H1 (cell line): ENCODE data around the gene IRF5. TPM values are rescaled to one million over a fixed set of nuclear protein-coding genes. Genes with fewer than 3 reads are reported as not detected.

ENCODE experiments used
- CTCF ChIA-PET: fragments of 300-600 bp; sonication (Branson Sonifier 250); formaldehyde crosslinking; loops from one replicate; lab custom pipeline; 2021; ENCODE audit not compliant: partially characterized antibody; lab: Charles Lee
- POLR2A ChIA-PET: fragments of 300-600 bp; sonication (Branson Sonifier 250); formaldehyde crosslinking; loops from one replicate; lab custom pipeline; 2021; ENCODE audit warnings: inconsistent platforms; ENCODE audit not compliant: partially characterized antibody; lab: Charles Lee
- DNase-seq, 2 experiments: peaks; one replicate each; pipeline versions ENCODE4 v3.0.0 to v3.0.0-alpha.2; 2010 to 2022; ENCODE audit warnings: low spot score in 2 of 2, low read depth in 1 of 2, mixed read lengths in 1 of 2
- FAIRE-seq: peaks from 2 replicates; lab custom pipeline; 2011; peaks lifted over from hg19 to GRCh38; lab: Jason Lieb, UNC
- H2AFZ ChIP-seq: 2 replicates; pipeline ENCODE4 v1.8.1; 2012; ENCODE audit warnings: low read length, inconsistent platforms
- H2AK5ac ChIP-seq: 2 replicates; pipeline ENCODE4 v1.6.1; 2013; ENCODE audit warnings: low read depth, low read length
- H2BK120ac ChIP-seq: replicated peaks from 2 replicates; pipeline ENCODE3; 2013; ENCODE audit warnings: low read depth, low read length, inconsistent platforms
- H2BK12ac ChIP-seq: 2 replicates; pipeline ENCODE4 v1.6.1; 2013; ENCODE audit warnings: low read depth, low read length
- H2BK15ac ChIP-seq: 2 replicates; pipeline ENCODE4 v1.6.1; 2013; ENCODE audit warnings: low read length
- H2BK20ac ChIP-seq: 2 replicates; pipeline ENCODE4 v1.6.1; 2013; ENCODE audit warnings: low read length
- H2BK5ac ChIP-seq: 2 replicates; pipeline ENCODE4 v1.6.1; 2013; ENCODE audit warnings: low read depth, low read length
- H3K14ac ChIP-seq: 2 replicates; pipeline ENCODE4 v1.6.1; 2013; ENCODE audit warnings: inconsistent platforms; ENCODE audit not compliant: insufficient read length
- H3K18ac ChIP-seq: 2 replicates; pipeline ENCODE4 v1.6.1; 2013; ENCODE audit warnings: low read length; ENCODE audit errors: extremely low read depth
- H3K23ac ChIP-seq: 2 replicates; pipeline ENCODE4 v1.6.1; 2013; ENCODE audit warnings: inconsistent platforms; ENCODE audit not compliant: insufficient read length
- H3K23me2 ChIP-seq: 2 replicates; pipeline ENCODE4 v1.6.1; 2013; ENCODE audit warnings: low read depth, low read length
- H3K27ac ChIP-seq: 2 replicates; pipeline ENCODE4 v1.6.1; 2011; ENCODE audit warnings: low read depth, low read length, inconsistent platforms
- H3K27me3 ChIP-seq, 4 experiments: replicated peaks in 1 of 4; 1 replicate in 1 of 4; 2 replicates in 3 of 4; pipeline versions ENCODE4 v1.6.1 to v1.8.1; 2011 to 2013; ENCODE audit warnings: low read length in 3 of 4, mild to moderate bottlenecking in 3 of 4, inconsistent platforms in 2 of 4, mixed read lengths in 2 of 4, moderate library complexity in 1 of 4; ENCODE audit not compliant: control insufficient read depth in 3 of 4, insufficient read depth in 3 of 4; ENCODE audit errors: extremely low read depth in 1 of 4
- H3K36me3 ChIP-seq, 4 experiments: 2 replicates each; pipeline versions ENCODE4 v1.6.1 to v1.8.1; 2011 to 2013; ENCODE audit warnings: mild to moderate bottlenecking in 4 of 4, low read length in 3 of 4, moderate library complexity in 2 of 4, control low read depth in 1 of 4, inconsistent platforms in 1 of 4; ENCODE audit not compliant: insufficient read depth in 4 of 4, control insufficient read depth in 2 of 4
- H3K4ac ChIP-seq: replicated peaks from 2 replicates; pipeline ENCODE3; 2013; ENCODE audit warnings: low read length, low read depth, mixed read lengths, inconsistent platforms; ENCODE audit not compliant: insufficient read length
- H3K4me1 ChIP-seq, 4 experiments: replicated peaks in 1 of 4; 1 replicate in 1 of 4; 2 replicates in 3 of 4; pipeline versions ENCODE4 v1.6.1 to v1.8.1; 2011 to 2013; ENCODE audit warnings: low read length in 3 of 4, inconsistent platforms in 2 of 4, mixed read lengths in 1 of 4; ENCODE audit not compliant: insufficient read depth in 4 of 4, control insufficient read depth in 3 of 4
- H3K4me2 ChIP-seq, 2 experiments: 2 replicates each; pipeline versions ENCODE4 v1.6.1 to v1.8.1; 2011 to 2013; ENCODE audit warnings: low read depth in 2 of 2, low read length in 2 of 2, control low read depth in 1 of 2, inconsistent platforms in 1 of 2, mild to moderate bottlenecking in 1 of 2; ENCODE audit not compliant: insufficient read depth in 1 of 2
- H3K4me3 ChIP-seq, 4 experiments: fragments of 200-600, 300-600 bp in 1 of 4; sonication (generic), shearing (Covaris generic), sonication (Bioruptor Twin) in 1 of 4; 2 replicates each; pipeline versions ENCODE4 v1.5.1 to v1.8.1; 2011 to 2016; ENCODE audit warnings: low read length in 4 of 4, low read depth in 3 of 4, control low read depth in 2 of 4, inconsistent platforms in 2 of 4, mild to moderate bottlenecking in 2 of 4, mixed read lengths in 1 of 4, moderate library complexity in 1 of 4; ENCODE audit not compliant: insufficient read depth in 2 of 4; ENCODE audit errors: extremely low read depth in 1 of 4
- H3K56ac ChIP-seq: replicated peaks from 2 replicates; pipeline ENCODE3; 2013; ENCODE audit warnings: low read depth, mild to moderate bottlenecking, mixed read lengths, low read length, inconsistent platforms; ENCODE audit not compliant: insufficient read length
- H3K79me1 ChIP-seq: 2 replicates; pipeline ENCODE4 v1.6.1; 2013; ENCODE audit warnings: low read depth, low read length, control low read depth
- H3K79me2 ChIP-seq, 2 experiments: 2 replicates each; pipeline versions ENCODE4 v1.6.1 to v1.8.1; 2012 to 2013; ENCODE audit warnings: low read length in 2 of 2, mild to moderate bottlenecking in 2 of 2, inconsistent platforms in 1 of 2; ENCODE audit not compliant: insufficient read depth in 2 of 2, control insufficient read depth in 1 of 2
- H3K9ac ChIP-seq, 4 experiments: replicated peaks in 1 of 4; 1 replicate in 1 of 4; 2 replicates in 3 of 4; pipeline versions ENCODE4 v1.6.1 to v1.8.1; 2011 to 2013; ENCODE audit warnings: low read depth in 3 of 4, low read length in 3 of 4, control low read depth in 2 of 4, mild to moderate bottlenecking in 2 of 4, moderate library complexity in 2 of 4, inconsistent platforms in 1 of 4; ENCODE audit errors: extremely low read depth in 1 of 4
- H3K9me3 ChIP-seq, 2 experiments: 2 replicates each; pipeline versions ENCODE4 v1.6.1 to v1.8.1; 2012 to 2013; ENCODE audit warnings: mild to moderate bottlenecking in 2 of 2, moderate library complexity in 2 of 2, control low read depth in 1 of 2, inconsistent platforms in 1 of 2, low read depth in 1 of 2, low read length in 1 of 2, mixed read lengths in 1 of 2; ENCODE audit not compliant: insufficient read depth in 2 of 2
- H4K20me1 ChIP-seq, 2 experiments: replicated peaks in 1 of 2; 2 replicates each; pipeline versions ENCODE3 to v1.8.1; 2011 to 2013; ENCODE audit warnings: inconsistent platforms in 2 of 2, low read length in 2 of 2, mild to moderate bottlenecking in 1 of 2; ENCODE audit not compliant: insufficient read depth in 2 of 2, control insufficient read depth in 1 of 2
- H4K5ac ChIP-seq: 2 replicates; pipeline ENCODE4 v1.6.1; 2013; ENCODE audit warnings: low read length, low read depth, mixed read lengths, inconsistent platforms; ENCODE audit not compliant: insufficient read length
- H4K8ac ChIP-seq: 2 replicates; pipeline ENCODE4 v1.8.0; 2013; ENCODE audit warnings: mild to moderate bottlenecking, moderate library complexity, low read length, inconsistent platforms; ENCODE audit not compliant: insufficient read depth; ENCODE audit errors: extremely low read depth
- H4K91ac ChIP-seq: replicated peaks from 2 replicates; pipeline ENCODE3; 2013; ENCODE audit warnings: low read length, mixed read lengths, inconsistent platforms; ENCODE audit not compliant: insufficient read length
- BCL11A ChIP-seq, 2 experiments: IDR thresholded peaks; one replicate each; pipeline ENCODE4 v1.6.1; 2011; ENCODE audit warnings: low read depth in 2 of 2, low read length in 2 of 2, mild to moderate bottlenecking in 2 of 2
- BRCA1 ChIP-seq: IDR thresholded peaks from 2 replicates; pipeline ENCODE4 v1.6.1; 2012; ENCODE audit warnings: low read depth, low read length, improper control_type of control experiment
- CBX5 ChIP-seq: fragments of 300-800, 300-1000 bp; sonication (generic); IDR thresholded peaks from 2 replicates; pipeline ENCODE4 v1.7.1; 2016; ENCODE audit warnings: antibody characterized with exemption, low read length, low read depth
- E2F6 ChIP-seq: IDR thresholded peaks from 2 replicates; pipeline ENCODE4 v1.6.1; 2012; ENCODE audit warnings: inconsistent platforms
- FOSL1 ChIP-seq: IDR thresholded peaks from 2 replicates; pipeline ENCODE4 v1.6.1; 2011; ENCODE audit warnings: mild to moderate bottlenecking, low read depth, low read length, moderate library complexity; ENCODE audit not compliant: insufficient read depth
- KDM1A ChIP-seq: fragments of 200-600, 300-600 bp; sonication (generic); IDR thresholded peaks from 2 replicates; pipeline ENCODE4 v1.7.1; 2016; ENCODE audit warnings: mild to moderate bottlenecking, low read length, borderline replicate concordance
- KDM4A ChIP-seq: IDR thresholded peaks from one replicate; pipeline ENCODE4 v1.7.1; 2012; ENCODE audit warnings: low read depth, mild to moderate bottlenecking, moderate library complexity, low read length, inconsistent platforms; ENCODE audit not compliant: severe bottlenecking
- KDM5A ChIP-seq: fragments of 200-600 bp; IDR thresholded peaks from 2 replicates; pipeline ENCODE4 v1.7.1; 2012; ENCODE audit warnings: mild to moderate bottlenecking, low read length, inconsistent platforms, mixed read lengths
- SAP30 ChIP-seq: fragments of 300-600 bp; sonication (generic); IDR thresholded peaks from 2 replicates; pipeline ENCODE4 v1.7.1; 2012; ENCODE audit warnings: low read length, moderate library complexity, mild to moderate bottlenecking, inconsistent platforms; ENCODE audit not compliant: insufficient read depth, insufficient replicate concordance
- SRF ChIP-seq: IDR thresholded peaks from 2 replicates; pipeline ENCODE4 v1.6.1; 2011; ENCODE audit warnings: mild to moderate bottlenecking, low read depth, low read length, moderate library complexity
- SUZ12 ChIP-seq: fragments of 200-600 bp; sonication (generic); IDR thresholded peaks from 2 replicates; pipeline ENCODE4 v1.6.1; 2012; ENCODE audit warnings: mild to moderate bottlenecking, inconsistent platforms, low read length, moderate library complexity, mixed read lengths
- TBP ChIP-seq: IDR thresholded peaks from 2 replicates; pipeline ENCODE4 v1.6.1; 2011; ENCODE audit warnings: low read depth, low read length, improper control_type of control experiment
- ZNF274 ChIP-seq: IDR thresholded peaks from 2 replicates; pipeline ENCODE4 v1.7.0; 2012; ENCODE audit warnings: low read length, borderline replicate concordance; ENCODE audit errors: extremely low read depth
- WGBS, 2 experiments: shearing (Covaris generic) in 1 of 2; methylation state at CpG; one replicate each; pipeline versions ENCODE4 v1.1.6 to v1.1.7; 2013 to 2015; ENCODE audit warnings: low lambda C conversion rate in 2 of 2, mixed read lengths in 2 of 2, inconsistent platforms in 1 of 2, low coverage in 1 of 2, missing lambda C conversion rate in 1 of 2; ENCODE audit not compliant: insufficient replicate concordance in 2 of 2, insufficient coverage in 1 of 2, insufficient read length in 1 of 2; ENCODE audit errors: extremely low coverage in 1 of 2, missing lambda C conversion rate in 1 of 2; 5-methylcytosine and 5-hydroxymethylcytosine counted together
- polyA plus RNA-seq, 7 experiments: library from polyadenylated mRNA; depleted of rRNA in 3 of 7; stranded (reverse) in 5 of 7; unstranded in 2 of 7; fragments of >200 nt in 5 of 7; fragments of 200-250 nt in 2 of 7; gene quantifications; 1 replicate in 5 of 7; 2 replicates in 1 of 7; 4 replicates in 1 of 7; pipeline versions ENCODE4 v1.2.1 to v1.2.3, GENCODE V29; 2011 to 2013; ENCODE audit warnings: missing spikeins in 2 of 7, mixed read lengths in 2 of 7
- total RNA-seq: library from RNA; stranded (reverse); fragmentation: NEBNext Ultra II Directional; extraction: Animal tissue kit (Norgen Biotek cat#: 25700); gene quantifications from 2 replicates; pipeline ENCODE4 v1.2.1, GENCODE V29; 2021

Gene IRF5
- total and polyA plus RNA-seq, 2 of the 8 experiments (the other 6 are each of a cell fraction or from before 2014, with no cell fraction given) = 0.28 to 1.1 TPM

- H3K56ac ChIP-seq = no peak overlapping the region
- H2BK5ac ChIP-seq = no peak overlapping the region
- no peak overlapping the region for H3K14ac ChIP-seq
- H2AK5ac ChIP-seq = no peak overlapping the region
- no peaks in the 10 kb centered on the region for H3K79me2 ChIP-seq
- no peak overlapping the region for H2BK12ac ChIP-seq
- WGBS, 2 experiments = 90% methylated on average over 5 of the region's 5 CpGs; no CpG with 5 or more reads in 1 of the 2 experiments
- no peak overlapping the region for H4K91ac ChIP-seq
- ChIA-PET POLR2A (interaction anchor here (1.7 to 2.5 kb wide), 2 partner anchors 11 to 12 kb away, joined by 6 to 8 read pairs; no protein-coding TSS in a partner anchor), CTCF (interaction anchor here (0.6 to 4.5 kb wide), 14 partner anchors 9 to 493 kb away, joined by 3 to 32 read pairs (median 4); partner anchors contain the start of gene IRF5)
- no peak overlapping the region for H3K27ac ChIP-seq
- H3K27me3 ChIP-seq = peaks cover 0 to 4% (median 1%) of the 10 kb centered on the region in 4 experiments; a peak in 3 of 7 replicates
- H3K4me2 ChIP-seq = no peak overlapping the region
- H2BK20ac ChIP-seq = no peak overlapping the region
- no peak overlapping the region for H3K9ac ChIP-seq
- no peaks in the 10 kb centered on the region for H3K36me3 ChIP-seq
- no peak overlapping the region for H3K18ac ChIP-seq
- H3K4me1 ChIP-seq = peaks cover 2 to 3% (median 2%) of the 10 kb centered on the region in 4 experiments; a peak in 3 of 7 replicates
- H4K5ac ChIP-seq = no peak overlapping the region
- H4K20me1 ChIP-seq = no peaks in the 10 kb centered on the region
- H3K23me2 ChIP-seq = no peaks in the 10 kb centered on the region
- H2BK120ac ChIP-seq = no peak overlapping the region
- no peak for FAIRE-seq
- no peaks in the 10 kb centered on the region for H3K79me1 ChIP-seq
- H2AFZ ChIP-seq = no peak overlapping the region
- no peak overlapping the region for H3K23ac ChIP-seq
- no peak overlapping the region for H4K8ac ChIP-seq
- no peak overlapping the region for H2BK15ac ChIP-seq
- no peak overlapping the region for H3K4ac ChIP-seq
- DNase-seq = no peak
- peaks cover 4% of the 10 kb centered on the region in 2 experiments; a peak in 2 of 4 replicates for H3K9me3 ChIP-seq
- no peak overlapping the region for H3K4me3 ChIP-seq
- TF ChIP-seq KDM1A (no peak), E2F6 (no peak), FOSL1 (no peak), ZNF274 (no peak), KDM5A (no peak), SAP30 (no peak), BCL11A (IDR thresholded peaks at IDR 0.05; ENCODE audit: low read depth in 2 of 2, low read length in 2 of 2) (no peak), KDM4A (no peak), BRCA1 (no peak), TBP (no peak), SUZ12 (no peak), CBX5 (no peak), SRF (no peak)
These were observed 14.3 kb upstream of the IRF5 start for GRCh38 chr7:128923411-128923800.
